HepG2 (cell line): ENCODE data around the gene IVD. TPM values are rescaled to one million over a fixed set of nuclear protein-coding genes. Genes with fewer than 3 reads are reported as not detected.

Experiments
- ATAC-seq: fragments of 200-7000 bp; cut with Tn5 transposase; 3 replicates; pipeline ENCODE4 v1.9.1; 2020; ENCODE audit warnings: mild to moderate bottlenecking, moderate library complexity
- BruUV-seq: library from RNA; stranded (reverse); fragments of 400-500 nt; replicated peaks from 2 replicates; lab custom pipeline; 2021; lab: Mats Ljungman, UMichigan
- CTCF ChIA-PET: fragments of 300-600 bp; formaldehyde crosslinking; extraction: SDS; loops from one replicate; lab custom pipeline; 2021; ENCODE audit warnings: low total read pairs, inconsistent platforms, low intra/inter-chr PET ratio; lab: Yijun Ruan, JAX
- POLR2A ChIA-PET: fragments of 350-600 bp; sonication (Branson Sonifier 250); formaldehyde crosslinking; loops from one replicate; lab custom pipeline; 2020; ENCODE audit warnings: antibody characterized with exemption, inconsistent platforms; lab: Yijun Ruan, JAX
- DNase-seq: peaks from one replicate; pipeline ENCODE4 v3.0.0-alpha.2; 2015; ENCODE audit warnings: low spot score
- FAIRE-seq: peaks from 3 replicates; lab custom pipeline; 2011; peaks lifted over from hg19 to GRCh38; lab: Jason Lieb, UNC
- H2AFZ ChIP-seq: one replicate; pipeline ENCODE4 v1.6.1; 2011; ENCODE audit warnings: low read length, inconsistent platforms
- H3K27ac ChIP-seq: fragments of 300-600 bp; 3 replicates; pipeline ENCODE4 v1.8.0; 2011; ENCODE audit warnings: mixed run types, mild to moderate bottlenecking, mixed read lengths, low read length, inconsistent platforms; ENCODE audit not compliant: insufficient read depth; ENCODE audit errors: extremely low read length
- H3K27me3 ChIP-seq, 2 experiments: fragments of 200-600 bp in 1 of 2; 2 replicates in 1 of 2; 3 replicates in 1 of 2; pipeline versions ENCODE4 v1.6.0 to v1.8.0; 2011; ENCODE audit warnings: low read length in 2 of 2, mild to moderate bottlenecking in 2 of 2, moderate library complexity in 2 of 2, inconsistent platforms in 1 of 2; ENCODE audit not compliant: insufficient read depth in 2 of 2, control insufficient read depth in 1 of 2
- H3K36me3 ChIP-seq, 2 experiments: fragments of 200-600 bp in 1 of 2; replicated peaks in 1 of 2; 2 replicates in 1 of 2; 3 replicates in 1 of 2; pipeline versions ENCODE4 v1.5.1 to v1.8.0; 2011; ENCODE audit warnings: low read length in 2 of 2, inconsistent platforms in 1 of 2; ENCODE audit not compliant: insufficient read depth in 2 of 2, control insufficient read depth in 1 of 2
- H3K4me1 ChIP-seq: 2 replicates; pipeline ENCODE4 v1.5.1; 2012; ENCODE audit warnings: low read length, inconsistent platforms; ENCODE audit not compliant: insufficient read depth
- H3K4me2 ChIP-seq: 2 replicates; pipeline ENCODE4 v1.6.0; 2011; ENCODE audit warnings: low read depth, low read length, inconsistent platforms
- H3K4me3 ChIP-seq, 3 experiments: fragments of 200-600 bp in 1 of 3; sonication (generic), shearing (Covaris generic) in 1 of 3; replicated peaks in 1 of 3; 2 replicates each; pipeline ENCODE4 v1.5.1; 2011 to 2016; ENCODE audit warnings: low read length in 3 of 3, inconsistent platforms in 2 of 3, low read depth in 2 of 3, mild to moderate bottlenecking in 2 of 3, control low read depth in 1 of 3, mixed read lengths in 1 of 3; ENCODE audit not compliant: insufficient read depth in 1 of 3
- H3K79me2 ChIP-seq: one replicate; pipeline ENCODE4 v1.6.1; 2011; ENCODE audit warnings: low read length, inconsistent platforms; ENCODE audit not compliant: insufficient read depth
- H3K9ac ChIP-seq: 2 replicates; pipeline ENCODE4 v1.6.0; 2011; ENCODE audit warnings: mild to moderate bottlenecking, low read depth, low read length, inconsistent platforms; ENCODE audit not compliant: insufficient read depth
- H3K9me3 ChIP-seq: 2 replicates; pipeline ENCODE4 v1.5.1; 2012; ENCODE audit warnings: mild to moderate bottlenecking, low read length
- H4K20me1 ChIP-seq: 2 replicates; pipeline ENCODE4 v1.6.0; 2011; ENCODE audit warnings: inconsistent platforms, mild to moderate bottlenecking, low read length, moderate library complexity; ENCODE audit not compliant: insufficient read depth
- AGO2 ChIP-seq: fragments of 200-400 bp; formaldehyde crosslinking; optimal IDR thresholded peaks from 2 replicates; pipeline ENCODE3; 2017; ENCODE audit warnings: mild to moderate bottlenecking, low read depth, low read length, moderate library complexity
- BORCS8-MEF2B ChIP-seq: sonication (generic); formaldehyde crosslinking; IDR thresholded peaks from 2 replicates; pipeline ENCODE4 v1.8.0; 2022; ENCODE audit warnings: mild to moderate bottlenecking, missing genetic modification reagents
- CREBL2 ChIP-seq: sonication (generic); formaldehyde crosslinking; IDR thresholded peaks from 2 replicates; pipeline ENCODE4 v1.8.1; 2023; ENCODE audit warnings: missing genetic modification reagents, mild to moderate bottlenecking, borderline replicate concordance
- GABPB1 ChIP-seq: IDR thresholded peaks from 2 replicates; pipeline ENCODE4 v1.6.1; 2016; ENCODE audit warnings: mild to moderate bottlenecking, missing genetic modification reagents, moderate library complexity, missing compliant biosample characterization
- RFX1 ChIP-seq: fragments of 450-650 bp; IDR thresholded peaks from 2 replicates; pipeline ENCODE4 v1.6.1; 2017
- WGBS: methylation state at CpG from one replicate; pipeline ENCODE4 v1.1.6; 2017; ENCODE audit warnings: low lambda C conversion rate; 5-methylcytosine and 5-hydroxymethylcytosine counted together
- in situ Hi-C: cut with HindIII; loops from 2 replicates; pipeline ENCODE4 v1.10.0; 2017; ENCODE audit warnings: low pct_unique_long_range_greater_than_20kb; ENCODE audit not compliant: extremely low pct_ligation_motif_present
- intact Hi-C: fragments of 100-400 bp; cut with micrococcal nuclease; formaldehyde crosslinking; loops from one replicate; pipeline ENCODE4 v1.10.0; 2022; ENCODE audit not compliant: unreplicated experiment
- polyA plus RNA-seq, 8 experiments: library from polyadenylated mRNA; depleted of rRNA in 3 of 8; stranded (reverse) in 7 of 8; unstranded in 1 of 8; fragments of >200 nt; fragmentation: Illumina TruSeq in 4 of 8; extraction: Trizol in 4 of 8; gene quantifications; 2 replicates each; pipeline versions ENCODE4 v1.2.1 to v1.2.3, GENCODE V29; 2011 to 2016; ENCODE audit warnings: low read depth in 4 of 8, missing spikeins in 1 of 8, mixed read lengths in 1 of 8; ENCODE audit not compliant: insufficient read depth in 1 of 8
- total RNA-seq, 5 experiments: library from RNA; depleted of rRNA; stranded (reverse); fragments of >200 nt; fragmentation: Illumina TruSeq; extraction: Trizol; gene quantifications; 2 replicates each; pipeline ENCODE4 v1.2.3, GENCODE V29; 2016; ENCODE audit warnings: low read depth in 1 of 5
- TF ChIP-seq, protein P1 (sequence below): IDR thresholded peaks from 2 replicates; pipeline ENCODE4 v1.6.1; 2016; ENCODE audit warnings: missing compliant biosample characterization, missing genetic modification reagents, borderline replicate concordance

Gene IVD
- total and polyA plus RNA-seq, 2 of the 13 experiments (the other 11 are each of a cell fraction or from before 2014, with no cell fraction given) = 48.0 to 53.9 TPM

- ChIA-PET CTCF (no interaction called here), POLR2A (no interaction called here)
- in situ Hi-C loops = no loop called here
- DNase-seq (no peak), ATAC-seq (no peak), FAIRE-seq (no peak)
- Histone ChIP-seq H3K4me2 (no peak overlapping the region), H3K27me3 (no peaks in the 10 kb centered on the region), H3K4me1 (peaks cover 20% of the 10 kb centered on the region), H3K9ac (no peak overlapping the region), H3K27ac (no peak overlapping the region), H4K20me1 (no peaks in the 10 kb centered on the region), H3K4me3 (no peak overlapping the region), H3K9me3 (no peaks in the 10 kb centered on the region), H3K36me3 (peaks cover 20 to 41% of the 10 kb centered on the region in 2 experiments; a peak in 4 of 5 replicates), H3K79me2 (peaks cover 14% of the 10 kb centered on the region), H2AFZ (no peak overlapping the region)
- WGBS = 100% methylated on average over 2 of the region's 2 CpGs
- intact Hi-C loops = no loop called here
- no peak for TF ChIP-seq CREBL2 (CRISPR knock-in tag)
- TF ChIP-seq RFX1 = no peak
- TF ChIP-seq BORCS8-MEF2B (CRISPR knock-in tag) = no peak
- TF ChIP-seq GABPB1 (CRISPR knock-in tag) = no peak
- no TSS peak for BruUV-seq
Observed at GRCh38 chr15:40460404-40460803, 54.8 kb downstream of the IVD start.

GRCh38 chr15:40461958-40462357 is 56.4 kb downstream of the IVD start:
- FAIRE-seq (no peak), ATAC-seq (no peak), DNase-seq (no peak)
- Histone ChIP-seq H3K9ac (no peak overlapping the region), H2AFZ (no peak overlapping the region), H3K36me3 (peaks cover 25 to 45% of the 10 kb centered on the region in 2 experiments; a peak in 4 of 5 replicates), H3K27ac (no peak overlapping the region), H3K4me1 (peaks cover 4% of the 10 kb centered on the region), H3K27me3 (no peaks in the 10 kb centered on the region), H3K9me3 (no peaks in the 10 kb centered on the region), H4K20me1 (no peaks in the 10 kb centered on the region)
- in situ Hi-C loops = no loop called here
- CTCF ChIA-PET = no interaction called here
- no TSS peak for BruUV-seq
- intact Hi-C loops = no loop called here
- TF ChIP-seq AGO2 = peak; percentile 56
- TF ChIP-seq, protein P1, sequence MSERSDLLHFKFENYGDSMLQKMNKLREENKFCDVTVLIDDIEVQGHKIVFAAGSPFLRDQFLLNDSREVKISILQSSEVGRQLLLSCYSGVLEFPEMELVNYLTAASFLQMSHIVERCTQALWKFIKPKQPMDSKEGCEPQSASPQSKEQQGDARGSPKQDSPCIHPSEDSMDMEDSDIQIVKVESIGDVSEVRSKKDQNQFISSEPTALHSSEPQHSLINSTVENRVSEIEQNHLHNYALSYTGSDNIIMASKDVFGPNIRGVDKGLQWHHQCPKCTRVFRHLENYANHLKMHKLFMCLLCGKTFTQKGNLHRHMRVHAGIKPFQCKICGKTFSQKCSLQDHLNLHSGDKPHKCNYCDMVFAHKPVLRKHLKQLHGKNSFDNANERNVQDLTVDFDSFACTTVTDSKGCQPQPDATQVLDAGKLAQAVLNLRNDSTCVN (CRISPR knock-in tag) = no peak
- TF ChIP-seq, all 625 proteins: peak for 1
- Histone ChIP-seq H3K79me2 (peaks cover 2% of the 10 kb centered on the region), H3K4me2 (no peak overlapping the region), H3K4me3 (no peak overlapping the region)
- POLR2A ChIA-PET = no interaction called here
- 98% methylated on average over 17 of the region's 21 CpGs for WGBS
